Memory B cell (primary cell): ENCODE measurements around the gene ESRRB.

Experiments
- ATAC-seq: fragments of 150-1000 bp; cut with Tn5 transposase; 2 replicates; pipeline ENCODE4 v1.10.0; 2021; ENCODE audit warnings: low read depth, mild to moderate bottlenecking, moderate library complexity
- DNase-seq, 2 donors: peaks; one replicate each; pipeline ENCODE4 v3.0.0; 2022; ENCODE audit warnings: low spot score in 2 of 2
- H3K27ac Mint-ChIP-seq: one replicate; pipeline ENCODE4 v1.8.0; 2022; ENCODE audit warnings: mild to moderate bottlenecking, moderate library complexity, mixed read lengths
- H3K27me3 Mint-ChIP-seq: one replicate; pipeline ENCODE4 v1.8.0; 2022; ENCODE audit warnings: mixed read lengths
- H3K36me3 Mint-ChIP-seq: one replicate; pipeline ENCODE4 v1.8.0; 2022; ENCODE audit warnings: mild to moderate bottlenecking, mixed read lengths
- H3K4me1 Mint-ChIP-seq: one replicate; pipeline ENCODE4 v1.8.0; 2022; ENCODE audit warnings: mixed read lengths
- H3K4me3 Mint-ChIP-seq: one replicate; pipeline ENCODE4 v1.8.0; 2022; ENCODE audit warnings: mild to moderate bottlenecking, moderate library complexity, mixed read lengths
- H3K9me3 Mint-ChIP-seq: one replicate; pipeline ENCODE4 v1.8.0; 2022; ENCODE audit warnings: mixed read lengths

Gene ESRRB

DNA sequence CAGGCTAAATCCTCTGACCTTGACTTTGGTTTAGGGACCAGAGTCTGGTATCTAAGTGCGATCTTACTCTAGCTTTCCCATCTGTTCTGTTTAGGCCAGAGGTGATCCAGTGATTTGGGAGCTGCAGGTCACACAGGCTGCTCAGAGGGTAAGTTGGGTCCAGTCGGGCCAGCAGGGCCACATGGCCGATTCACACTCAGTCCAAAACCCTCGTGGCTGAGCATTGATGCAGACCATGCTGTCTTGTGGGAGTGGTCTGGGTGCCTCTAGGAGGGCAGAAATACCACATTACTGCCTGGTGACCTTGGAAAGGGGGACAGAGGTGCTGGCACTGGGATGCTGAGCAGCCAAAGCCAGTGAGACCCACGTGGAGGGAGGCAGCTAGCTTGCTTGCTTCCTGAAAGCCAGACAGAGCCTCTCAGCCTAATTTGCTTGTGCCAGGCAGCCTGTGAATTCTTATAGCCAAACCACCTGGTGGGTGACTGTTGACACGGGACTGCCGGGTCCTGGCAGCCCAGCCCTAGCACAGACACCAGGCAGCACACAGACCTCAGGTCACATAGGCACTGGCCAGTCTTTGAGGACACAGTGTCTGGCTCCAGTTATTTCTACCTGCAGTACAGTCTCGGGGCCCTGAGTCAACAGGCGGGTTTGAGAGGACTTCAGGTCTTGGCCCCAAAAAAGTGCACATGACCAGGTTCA is 31.7 kb downstream of the ESRRB start:
- Mint-ChIP-seq H3K4me1 (no peaks in the 10 kb centered on the region), H3K27ac (no peak overlapping the region), H3K36me3 (no peaks in the 10 kb centered on the region), H3K27me3 (peaks cover 12% of the 10 kb centered on the region), H3K4me3 (no peak overlapping the region), H3K9me3 (no peaks in the 10 kb centered on the region)
- DNase-seq (no peak), ATAC-seq (no peak)

DNA sequence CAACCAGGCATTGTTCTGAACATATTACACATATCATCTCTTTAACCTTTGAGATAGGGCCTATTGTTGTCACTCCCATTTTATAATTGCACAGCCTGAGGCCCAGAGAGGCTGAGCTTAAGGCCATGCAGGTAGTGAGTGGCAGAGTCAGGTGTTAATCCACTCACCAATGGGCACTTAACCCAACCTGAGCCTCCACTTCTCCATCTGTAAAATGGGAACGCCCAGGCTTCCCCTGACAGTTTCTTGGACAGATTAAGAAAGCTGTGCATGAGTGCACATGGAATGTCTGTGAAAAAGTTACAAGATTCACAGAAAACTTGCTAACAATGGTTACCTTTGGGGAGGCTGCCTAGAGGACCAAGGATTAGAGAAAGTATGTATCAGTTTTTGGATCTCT is 32.9 kb downstream of the ESRRB start:
- ATAC-seq (no peak), DNase-seq (no peak)
- H3K27ac Mint-ChIP-seq = no peak overlapping the region
- no peaks in the 10 kb centered on the region for H3K9me3 Mint-ChIP-seq
- H3K4me3 Mint-ChIP-seq = no peak overlapping the region
- no peaks in the 10 kb centered on the region for H3K36me3 Mint-ChIP-seq
- H3K27me3 Mint-ChIP-seq = peaks cover 15% of the 10 kb centered on the region
- H3K4me1 Mint-ChIP-seq = no peaks in the 10 kb centered on the region

DNA sequence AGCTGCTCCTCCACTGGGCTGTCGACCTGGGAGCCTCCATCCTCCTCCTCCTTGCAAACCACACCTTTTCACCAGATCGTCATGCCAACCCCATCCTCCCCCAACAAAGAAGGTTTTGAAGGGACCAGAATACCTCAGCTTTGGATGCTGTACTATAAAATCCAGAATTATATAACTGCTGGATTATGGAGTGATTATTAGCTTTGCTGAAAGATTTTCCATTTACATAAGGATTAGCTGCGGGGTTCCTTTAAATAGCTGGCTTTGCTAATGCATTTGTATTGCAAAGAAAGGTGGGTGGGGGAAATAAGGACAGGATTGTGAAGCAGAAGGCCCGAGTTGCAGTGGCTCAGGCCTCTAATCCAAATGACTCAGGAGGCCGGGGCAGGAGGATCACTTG is 36.6 kb downstream of the ESRRB start:
- Mint-ChIP-seq H3K9me3 (no peaks in the 10 kb centered on the region), H3K27ac (no peak overlapping the region), H3K27me3 (peaks cover 28% of the 10 kb centered on the region), H3K4me3 (no peak overlapping the region), H3K36me3 (no peaks in the 10 kb centered on the region), H3K4me1 (peaks cover 5% of the 10 kb centered on the region)
- ATAC-seq (no peak), DNase-seq (no peak)

DNA sequence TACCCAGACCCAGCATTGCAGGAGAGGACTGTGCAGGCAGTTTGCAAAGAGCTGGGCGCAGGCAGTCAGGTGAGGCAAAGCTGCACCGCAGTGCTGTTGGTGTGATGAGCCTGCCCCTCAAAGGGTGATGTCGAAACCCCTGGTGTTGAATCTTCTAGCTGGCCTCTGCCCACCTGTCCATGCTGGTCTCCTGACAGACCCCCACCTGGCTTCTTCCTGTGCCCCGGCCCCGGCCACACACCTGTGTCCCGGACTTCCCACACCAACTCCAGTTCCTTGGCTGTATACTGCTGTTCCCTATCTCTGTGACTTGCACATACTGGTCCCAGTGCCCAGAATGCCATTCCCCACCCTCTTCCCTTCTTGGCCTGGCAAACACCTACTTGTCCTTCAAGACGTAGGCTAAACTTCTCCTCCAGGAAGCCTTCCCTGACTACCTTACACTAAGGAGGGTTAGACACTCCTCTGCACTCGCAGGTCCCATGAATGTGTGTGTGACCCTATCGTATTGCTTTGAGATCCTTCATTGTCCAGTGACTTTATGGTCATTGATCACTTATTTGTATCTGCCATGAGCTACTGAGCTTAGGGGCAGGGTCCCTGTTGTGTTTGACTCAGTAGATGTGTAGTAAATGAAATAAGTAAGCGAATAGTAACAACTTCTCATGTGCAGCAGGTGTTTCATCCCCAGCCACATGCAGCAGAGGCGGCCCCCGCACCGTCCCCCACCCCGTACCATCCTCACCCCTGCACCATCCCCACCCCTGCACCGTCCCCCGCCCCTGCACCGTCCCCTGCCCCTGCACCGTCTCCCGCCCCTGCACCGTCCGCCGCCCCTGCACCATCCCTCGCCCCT is 37.4 kb downstream of the ESRRB start:
- no peaks in the 10 kb centered on the region for H3K9me3 Mint-ChIP-seq
- DNase-seq (no peak), ATAC-seq (no peak)
- H3K36me3 Mint-ChIP-seq = no peaks in the 10 kb centered on the region
- no peak overlapping the region for H3K27ac Mint-ChIP-seq
- no peak overlapping the region for H3K4me3 Mint-ChIP-seq
- peaks cover 5% of the 10 kb centered on the region for H3K4me1 Mint-ChIP-seq
- peaks cover 29% of the 10 kb centered on the region for H3K27me3 Mint-ChIP-seq

DNA sequence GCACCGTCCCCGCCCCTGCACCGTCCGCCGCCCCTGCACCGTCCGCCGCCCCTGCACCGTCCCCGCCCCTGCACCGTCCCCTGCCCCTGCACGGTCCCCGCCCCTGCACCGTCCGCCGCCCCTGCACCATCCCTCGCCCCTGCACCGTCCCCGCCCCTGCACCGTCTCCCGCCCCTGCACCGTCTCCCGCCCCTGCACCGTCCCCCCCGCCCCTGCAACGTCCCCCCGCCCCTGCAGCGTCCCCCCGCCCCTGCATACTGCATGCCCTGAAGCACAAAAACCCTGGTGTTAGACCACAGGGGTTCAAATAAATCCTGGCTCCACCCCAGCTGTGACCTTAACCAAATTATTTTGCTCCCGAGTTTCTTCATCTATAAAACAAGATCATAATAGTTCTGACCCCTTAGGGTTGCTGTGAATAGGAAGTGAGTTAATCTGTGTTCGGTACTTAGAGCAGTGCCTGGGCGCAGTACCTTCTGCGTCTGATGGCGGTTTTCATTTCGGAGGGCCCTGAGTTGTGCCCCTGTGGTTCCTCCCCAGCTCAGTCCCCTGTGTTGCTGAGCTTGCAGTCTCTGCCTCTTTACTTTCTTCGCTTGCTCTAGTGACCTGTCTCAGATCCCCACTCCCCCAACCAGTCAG is 38.1 kb downstream of the ESRRB start:
- H3K27me3 Mint-ChIP-seq = peaks cover 29% of the 10 kb centered on the region
- peaks cover 5% of the 10 kb centered on the region for H3K4me1 Mint-ChIP-seq
- H3K4me3 Mint-ChIP-seq = no peak overlapping the region
- H3K36me3 Mint-ChIP-seq = no peaks in the 10 kb centered on the region
- H3K9me3 Mint-ChIP-seq = no peaks in the 10 kb centered on the region
- H3K27ac Mint-ChIP-seq = no peak overlapping the region
- DNase-seq (no peak), ATAC-seq (no peak)

- H3K4me3 Mint-ChIP-seq = no peak overlapping the region
- ATAC-seq = no peak
- peaks cover 1% of the 10 kb centered on the region for H3K4me1 Mint-ChIP-seq
- H3K9me3 Mint-ChIP-seq = no peaks in the 10 kb centered on the region
- H3K36me3 Mint-ChIP-seq = no peaks in the 10 kb centered on the region
- H3K27me3 Mint-ChIP-seq = peaks cover 18% of the 10 kb centered on the region
- no peak for DNase-seq
- H3K27ac Mint-ChIP-seq = no peak overlapping the region
Measured at GRCh38 chr14:76419399-76419798, 43.5 kb downstream of the ESRRB start.

DNA sequence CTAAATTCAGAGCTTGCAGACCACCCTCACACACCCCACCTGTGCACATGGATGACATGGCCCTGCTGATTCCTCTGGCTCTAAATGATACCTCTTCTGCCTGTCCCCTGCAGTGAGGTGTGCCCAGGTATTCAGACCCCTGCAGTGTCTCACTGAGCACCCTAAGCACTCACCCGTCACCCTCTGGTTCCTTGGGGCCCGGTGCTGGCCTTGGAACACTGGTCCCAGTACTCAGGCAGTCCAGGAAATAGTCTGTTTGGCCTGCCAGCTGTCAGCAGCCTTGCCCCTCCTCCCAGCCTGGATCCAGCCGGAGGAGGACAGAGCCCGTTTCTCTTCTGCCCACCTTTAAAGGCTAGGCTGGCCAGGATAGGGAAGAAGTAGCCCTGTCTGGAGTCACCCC is 44.9 kb downstream of the ESRRB start:
- no peak overlapping the region for H3K27ac Mint-ChIP-seq
- H3K9me3 Mint-ChIP-seq = no peaks in the 10 kb centered on the region
- H3K4me3 Mint-ChIP-seq = no peak overlapping the region
- peaks cover 2% of the 10 kb centered on the region for H3K36me3 Mint-ChIP-seq
- ATAC-seq = no peak
- no peaks in the 10 kb centered on the region for H3K4me1 Mint-ChIP-seq
- H3K27me3 Mint-ChIP-seq = peaks cover 20% of the 10 kb centered on the region
- no peak for DNase-seq

- peaks cover 2% of the 10 kb centered on the region for H3K36me3 Mint-ChIP-seq
- H3K4me1 Mint-ChIP-seq = no peaks in the 10 kb centered on the region
- no peak overlapping the region for H3K27ac Mint-ChIP-seq
- no peak overlapping the region for H3K4me3 Mint-ChIP-seq
- DNase-seq (no peak), ATAC-seq (no peak)
- peaks cover 21% of the 10 kb centered on the region for H3K27me3 Mint-ChIP-seq
- no peaks in the 10 kb centered on the region for H3K9me3 Mint-ChIP-seq
Measured at GRCh38 chr14:76421662-76422061, 45.7 kb downstream of the ESRRB start.

DNA sequence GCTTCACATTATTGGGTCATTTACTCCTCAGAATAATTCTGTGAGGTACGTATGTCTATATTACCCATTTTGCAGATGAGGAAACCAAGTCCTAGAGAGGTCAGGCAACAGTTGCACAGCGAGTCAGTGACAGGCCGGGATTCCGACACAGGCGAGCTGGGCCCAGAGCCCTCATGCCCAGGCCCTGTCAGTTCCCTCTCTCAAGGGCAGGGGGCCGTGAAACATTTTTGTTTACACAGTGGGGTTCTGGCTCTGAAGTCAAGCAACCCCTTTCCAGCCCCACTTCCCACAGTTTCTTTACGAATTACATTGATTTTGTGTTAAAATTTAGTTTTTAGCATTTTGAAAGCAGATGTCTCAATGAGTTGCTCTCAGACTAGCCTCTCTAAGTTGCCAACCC is 46.7 kb downstream of the ESRRB start:
- DNase-seq (no peak), ATAC-seq (no peak)
- Mint-ChIP-seq H3K4me1 (no peaks in the 10 kb centered on the region), H3K27me3 (peaks cover 13% of the 10 kb centered on the region), H3K4me3 (no peak overlapping the region), H3K36me3 (peaks cover 2% of the 10 kb centered on the region), H3K9me3 (no peaks in the 10 kb centered on the region), H3K27ac (no peak overlapping the region)

GRCh38 chr14:76423534-76423933 is 47.6 kb downstream of the ESRRB start:
- Mint-ChIP-seq H3K4me1 (no peaks in the 10 kb centered on the region), H3K27me3 (peaks cover 13% of the 10 kb centered on the region), H3K27ac (no peak overlapping the region), H3K4me3 (no peak overlapping the region), H3K9me3 (no peaks in the 10 kb centered on the region), H3K36me3 (peaks cover 2% of the 10 kb centered on the region)
- DNase-seq = no peak
- no peak for ATAC-seq

- H3K27ac Mint-ChIP-seq = no peak overlapping the region
- DNase-seq (no peak), ATAC-seq (no peak)
- no peak overlapping the region for H3K4me3 Mint-ChIP-seq
- no peaks in the 10 kb centered on the region for H3K9me3 Mint-ChIP-seq
- peaks cover 13% of the 10 kb centered on the region for H3K27me3 Mint-ChIP-seq
- no peaks in the 10 kb centered on the region for H3K4me1 Mint-ChIP-seq
- peaks cover 2% of the 10 kb centered on the region for H3K36me3 Mint-ChIP-seq
Measured at GRCh38 chr14:76424359-76424758, 48.4 kb downstream of the ESRRB start.

DNA sequence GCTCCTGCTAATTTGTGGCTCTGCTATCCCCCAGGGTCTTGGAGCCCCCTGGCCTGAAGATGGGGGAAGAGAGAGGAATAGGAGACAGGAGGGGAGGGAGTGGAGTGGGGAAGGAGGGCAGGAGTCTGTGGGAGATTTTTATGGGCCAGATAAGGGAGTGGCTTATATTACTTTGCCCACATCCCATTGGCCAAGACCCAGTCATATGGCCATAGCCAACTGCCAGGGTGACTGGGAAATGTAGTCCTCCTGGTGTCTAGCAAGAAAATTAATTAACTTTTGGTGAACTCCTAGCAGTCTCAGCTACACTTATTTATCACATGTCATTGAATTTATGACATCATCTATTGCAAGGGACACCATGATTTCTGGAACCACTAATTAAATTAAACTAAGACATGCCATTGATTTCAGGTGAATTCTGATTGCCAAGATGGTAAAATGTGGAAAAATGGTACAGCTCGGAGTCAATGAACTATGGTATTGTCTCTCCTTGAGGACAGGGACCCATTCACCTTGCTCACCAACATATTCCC is 50.3 kb downstream of the ESRRB start:
- no peak overlapping the region for H3K4me3 Mint-ChIP-seq
- H3K27ac Mint-ChIP-seq = no peak overlapping the region
- DNase-seq = no peak
- H3K36me3 Mint-ChIP-seq = peaks cover 2% of the 10 kb centered on the region
- no peaks in the 10 kb centered on the region for H3K9me3 Mint-ChIP-seq
- no peaks in the 10 kb centered on the region for H3K4me1 Mint-ChIP-seq
- H3K27me3 Mint-ChIP-seq = peaks cover 12% of the 10 kb centered on the region
- no peak for ATAC-seq

GRCh38 chr14:76428611-76429010 is 52.7 kb downstream of the ESRRB start:
- H3K27ac Mint-ChIP-seq = no peak overlapping the region
- H3K4me3 Mint-ChIP-seq = no peak overlapping the region
- H3K27me3 Mint-ChIP-seq = peaks cover 23% of the 10 kb centered on the region
- H3K9me3 Mint-ChIP-seq = no peaks in the 10 kb centered on the region
- H3K36me3 Mint-ChIP-seq = peaks cover 2% of the 10 kb centered on the region
- no peak for DNase-seq
- no peaks in the 10 kb centered on the region for H3K4me1 Mint-ChIP-seq
- ATAC-seq = no peak

DNA sequence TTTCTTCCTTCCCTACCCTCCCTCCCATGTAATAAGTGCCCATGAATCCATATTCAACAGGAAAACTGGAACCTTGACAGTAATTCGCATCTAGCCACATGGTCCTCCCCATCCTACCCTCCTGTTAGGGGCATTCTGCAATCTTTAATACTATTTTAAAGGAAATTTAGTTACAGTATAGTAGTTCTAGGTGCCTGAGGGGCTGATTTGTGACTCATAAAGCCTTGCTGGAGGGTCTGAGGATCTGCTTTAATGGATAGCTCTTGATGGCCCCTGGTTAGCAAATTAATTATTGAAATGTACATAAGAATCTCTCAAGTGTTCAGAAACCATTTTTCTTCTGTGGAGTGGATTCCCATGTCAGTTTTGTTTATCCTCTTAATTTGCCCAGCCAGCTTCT is 54.1 kb downstream of the ESRRB start:
- Mint-ChIP-seq H3K4me1 (no peaks in the 10 kb centered on the region), H3K27me3 (peaks cover 20% of the 10 kb centered on the region)

More for the DNA sequence above, 54.1 kb downstream of the ESRRB start:
- Mint-ChIP-seq H3K4me3 (no peak overlapping the region), H3K36me3 (peaks cover under 1% of the 10 kb centered on the region), H3K27ac (no peak overlapping the region), H3K9me3 (no peaks in the 10 kb centered on the region)
- ATAC-seq = no peak
- DNase-seq = no peak
